ENCODE measurements around the gene APEH. TPM values are rescaled to one million over a fixed set of nuclear protein-coding genes. Genes with fewer than 3 reads are reported as not detected.

Gene APEH
- total RNA-seq, 1 donor from 2014 or later: 141 TPM

DNA sequence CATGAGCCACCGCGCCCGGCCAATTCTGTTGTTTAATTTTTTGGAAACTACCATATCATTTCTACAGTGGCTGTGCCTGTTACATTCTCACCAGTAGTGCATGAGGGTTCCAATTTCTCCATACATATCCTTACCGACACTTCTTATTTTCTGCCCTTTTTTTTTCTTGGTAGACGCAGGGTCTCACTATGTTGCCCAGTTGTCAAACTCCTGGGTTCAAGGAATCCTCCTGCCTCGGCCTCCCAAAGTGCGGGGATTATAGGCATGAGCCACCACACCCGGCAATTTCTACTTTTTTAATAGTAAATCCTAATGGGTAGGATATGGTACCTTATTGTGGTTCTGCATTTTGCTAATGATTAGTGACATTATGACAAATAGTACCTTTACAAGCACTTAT, 35.7 kb downstream of the APEH start:
- H3K36me3 Mint-ChIP-seq: peaks cover 6% of the 10 kb centered on the region
- no peaks in the 10 kb centered on the region for H3K9me3 Mint-ChIP-seq

GRCh38 chr3:49711489-49711888, 37.3 kb downstream of the APEH start:
- Mint-ChIP-seq H3K27me3 (no peaks in the 10 kb centered on the region), H3K9me3 (no peaks in the 10 kb centered on the region), H3K27ac (no peak overlapping the region), H3K36me3 (peaks cover 6% of the 10 kb centered on the region), H3K4me3 (no peak overlapping the region), H3K4me1 (ENCODE audit: unreplicated experiment) (no peaks in the 10 kb centered on the region)
- DNase-seq (ENCODE audit: extremely low spot score, unreplicated experiment): no peak
- no peak for TF ChIP-seq CTCF (conservative IDR thresholded peaks at IDR 0.05)

More for the DNA sequence above, 35.7 kb downstream of the APEH start:
- no peak overlapping the region for H3K4me3 Mint-ChIP-seq
- no peak for TF ChIP-seq CTCF (conservative IDR thresholded peaks at IDR 0.05)
- no peak overlapping the region for H3K27ac Mint-ChIP-seq
- H3K4me1 Mint-ChIP-seq (ENCODE audit: unreplicated experiment): no peaks in the 10 kb centered on the region
- H3K27me3 Mint-ChIP-seq: no peaks in the 10 kb centered on the region
- no peak for DNase-seq (ENCODE audit: extremely low spot score, unreplicated experiment)

DNA sequence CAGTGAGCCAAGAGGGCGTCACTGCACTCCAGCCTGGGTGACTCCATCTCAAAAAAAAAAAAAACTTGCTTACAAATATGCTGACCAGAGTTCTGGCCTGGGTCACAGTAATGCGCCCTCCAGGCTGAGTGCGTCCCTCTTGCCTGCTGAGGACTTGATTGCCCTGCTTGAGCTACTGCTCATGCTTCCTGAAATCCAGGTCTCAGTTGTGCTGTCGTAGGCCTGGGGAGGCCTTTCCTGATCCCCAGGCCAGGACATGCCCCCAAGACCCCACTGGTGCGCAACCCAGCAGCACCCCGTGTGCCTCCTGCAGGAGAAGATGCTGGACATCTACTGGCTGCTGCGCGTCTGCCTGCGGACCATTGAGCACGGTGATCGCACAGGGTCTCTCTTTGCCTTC, 38.0 kb downstream of the APEH start:
- H3K4me3 Mint-ChIP-seq: no peak overlapping the region
- no peak overlapping the region for H3K27ac Mint-ChIP-seq
- peaks cover 4% of the 10 kb centered on the region for H3K36me3 Mint-ChIP-seq
- no peaks in the 10 kb centered on the region for H3K27me3 Mint-ChIP-seq
- no peak for TF ChIP-seq CTCF (conservative IDR thresholded peaks at IDR 0.05)
- no peaks in the 10 kb centered on the region for H3K9me3 Mint-ChIP-seq
- no peak for DNase-seq (ENCODE audit: extremely low spot score, unreplicated experiment)
- H3K4me1 Mint-ChIP-seq (ENCODE audit: unreplicated experiment): no peaks in the 10 kb centered on the region

DNA sequence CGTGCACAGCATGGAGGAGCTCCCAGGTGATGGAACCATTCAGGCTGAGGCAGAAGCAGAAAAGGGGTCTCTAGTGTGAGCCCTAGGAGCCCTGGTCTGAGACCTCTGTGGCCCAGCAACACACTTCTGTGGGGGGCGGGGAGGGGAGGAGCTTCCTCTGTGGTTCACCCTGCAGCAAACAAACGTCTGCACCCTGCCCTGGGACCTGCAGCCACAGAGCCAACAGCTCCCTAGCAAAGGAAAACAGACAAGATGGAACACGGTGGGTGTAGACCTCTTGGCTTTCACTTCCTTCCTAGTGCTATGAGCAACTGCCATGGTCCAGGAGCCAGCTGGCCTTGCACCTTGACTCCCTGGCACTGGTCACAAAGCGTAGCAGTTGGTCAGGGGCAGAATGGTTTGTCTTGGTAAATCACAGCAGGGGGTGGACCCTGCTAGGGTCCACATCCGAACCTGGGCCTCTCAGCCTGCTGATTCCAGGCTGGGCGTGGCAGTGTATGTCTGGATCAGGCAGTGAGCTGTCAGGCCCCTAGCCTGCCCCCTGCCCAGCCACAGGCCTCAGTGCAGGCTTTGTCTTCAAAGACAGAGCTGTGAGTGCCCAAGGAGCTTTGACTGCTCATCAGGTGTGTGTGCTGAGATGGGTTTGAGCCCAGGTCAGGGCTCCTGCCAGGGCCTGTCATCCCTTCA, 38.6 kb downstream of the APEH start:
- Mint-ChIP-seq H3K27me3 (no peaks in the 10 kb centered on the region), H3K27ac (no peak overlapping the region), H3K4me3 (no peak overlapping the region), H3K9me3 (no peaks in the 10 kb centered on the region), H3K36me3 (no peaks in the 10 kb centered on the region), H3K4me1 (ENCODE audit: unreplicated experiment) (no peaks in the 10 kb centered on the region)
- no peak for DNase-seq (ENCODE audit: extremely low spot score, unreplicated experiment)
- TF ChIP-seq CTCF (conservative IDR thresholded peaks at IDR 0.05): no peak

- Mint-ChIP-seq H3K27me3 (no peaks in the 10 kb centered on the region), H3K4me3 (no peak overlapping the region), H3K9me3 (no peaks in the 10 kb centered on the region), H3K4me1 (ENCODE audit: unreplicated experiment) (peaks cover under 1% of the 10 kb centered on the region), H3K27ac (no peak overlapping the region), H3K36me3 (no peaks in the 10 kb centered on the region)
- no peak for DNase-seq (ENCODE audit: extremely low spot score, unreplicated experiment)
- TF ChIP-seq CTCF (conservative IDR thresholded peaks at IDR 0.05): no peak
Measured at GRCh38 chr3:49713336-49714105, 39.4 kb downstream of the APEH start.

Measured in type B pancreatic cell (in vitro differentiated cells).